OCI-LY3 (cell line): Measurements from ENCODE around the gene DCLK3.

Experiments
- EZH2phosphoT487 ChIP-seq: fragments of 200-600 bp; shearing (Covaris generic); IDR thresholded peaks from 2 replicates; pipeline ENCODE4 v1.6.1; 2018; ENCODE audit warnings: antibody characterized with exemption, mixed run types, low read depth
- TF ChIP-seq, protein P1 (sequence below): fragments of 200-600, 300-600 bp; sonication (generic); IDR thresholded peaks from 2 replicates; pipeline ENCODE4 v1.5.1; 2014; ENCODE audit warnings: antibody characterized with exemption, low read length, low read depth

DNA sequence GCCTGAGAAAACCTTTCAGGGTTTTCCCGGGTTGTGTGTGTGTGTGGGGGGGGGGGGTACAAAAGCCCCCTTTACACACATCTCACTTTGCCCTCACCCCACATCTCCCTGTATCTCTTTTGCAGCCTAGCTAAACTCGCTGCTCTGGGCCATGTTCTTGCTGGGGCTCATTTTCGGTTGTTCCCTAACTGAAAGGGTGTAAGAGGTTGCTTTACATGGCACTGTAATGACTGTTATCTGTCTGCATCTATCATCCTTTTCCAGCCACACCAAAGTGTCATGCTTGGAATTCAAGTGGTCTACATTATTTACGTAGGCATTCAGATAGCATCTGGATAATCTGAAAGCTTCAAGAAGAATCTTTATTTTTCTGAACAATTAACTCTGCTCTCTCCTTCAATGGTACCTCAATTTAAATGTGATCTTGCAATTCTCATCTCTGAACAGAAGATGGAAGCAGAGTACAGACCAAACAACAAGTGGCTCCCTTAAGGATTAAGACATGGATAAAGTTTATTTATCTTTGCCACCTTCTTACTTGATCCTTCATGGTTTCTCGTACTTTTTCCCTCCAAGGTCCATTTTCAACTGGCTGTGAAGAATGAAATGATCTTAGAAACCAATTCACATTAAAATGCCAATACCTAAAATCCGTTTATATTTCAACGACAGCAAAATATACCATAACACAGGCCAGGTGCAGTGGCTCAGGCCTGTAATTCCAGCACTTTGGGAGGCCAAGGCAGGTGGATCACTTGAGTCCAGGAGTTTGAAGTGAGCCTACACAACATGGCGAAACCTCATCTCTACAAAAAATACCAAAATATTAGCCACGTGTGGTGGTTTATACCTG is 34.9 kb downstream of the DCLK3 start:
- TF ChIP-seq, protein P1, sequence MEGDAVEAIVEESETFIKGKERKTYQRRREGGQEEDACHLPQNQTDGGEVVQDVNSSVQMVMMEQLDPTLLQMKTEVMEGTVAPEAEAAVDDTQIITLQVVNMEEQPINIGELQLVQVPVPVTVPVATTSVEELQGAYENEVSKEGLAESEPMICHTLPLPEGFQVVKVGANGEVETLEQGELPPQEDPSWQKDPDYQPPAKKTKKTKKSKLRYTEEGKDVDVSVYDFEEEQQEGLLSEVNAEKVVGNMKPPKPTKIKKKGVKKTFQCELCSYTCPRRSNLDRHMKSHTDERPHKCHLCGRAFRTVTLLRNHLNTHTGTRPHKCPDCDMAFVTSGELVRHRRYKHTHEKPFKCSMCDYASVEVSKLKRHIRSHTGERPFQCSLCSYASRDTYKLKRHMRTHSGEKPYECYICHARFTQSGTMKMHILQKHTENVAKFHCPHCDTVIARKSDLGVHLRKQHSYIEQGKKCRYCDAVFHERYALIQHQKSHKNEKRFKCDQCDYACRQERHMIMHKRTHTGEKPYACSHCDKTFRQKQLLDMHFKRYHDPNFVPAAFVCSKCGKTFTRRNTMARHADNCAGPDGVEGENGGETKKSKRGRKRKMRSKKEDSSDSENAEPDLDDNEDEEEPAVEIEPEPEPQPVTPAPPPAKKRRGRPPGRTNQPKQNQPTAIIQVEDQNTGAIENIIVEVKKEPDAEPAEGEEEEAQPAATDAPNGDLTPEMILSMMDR = peak; percentile 95
- TF ChIP-seq EZH2phosphoT487 = no peak
